CD14-positive monocyte (primary cell): ENCODE data around the gene CDH12. TPM values are rescaled to one million over a fixed set of nuclear protein-coding genes. Genes with fewer than 3 reads are reported as not detected.

Experiments used
- DNase-seq, 3 donors: peaks; one replicate each; pipeline ENCODE4 v3.0.0-alpha.2; 2011 to 2022
- H2AFZ ChIP-seq: 2 replicates; pipeline ENCODE4 v1.6.0; 2012; ENCODE audit warnings: mild to moderate bottlenecking, low read depth, low read length, inconsistent platforms; ENCODE audit not compliant: insufficient read depth, poor library complexity, severe bottlenecking
- H3K27ac ChIP-seq, 2 donors: 1 replicate in 1 of 2; 2 replicates in 1 of 2; pipeline ENCODE4 v1.5.1; 2012 to 2013; ENCODE audit warnings: low read length in 2 of 2, control low read depth in 1 of 2, inconsistent platforms in 1 of 2, low read depth in 1 of 2, mild to moderate bottlenecking in 1 of 2
- H3K27me3 ChIP-seq, 2 donors: one replicate each; pipeline versions ENCODE4 v1.6.0 to v1.6.1; 2011 to 2013; ENCODE audit warnings: low read length in 2 of 2; ENCODE audit not compliant: control insufficient read depth in 2 of 2, insufficient read depth in 2 of 2
- H3K36me3 ChIP-seq, 2 donors: replicated peaks in 1 of 2; 1 replicate in 1 of 2; 2 replicates in 1 of 2; pipeline versions ENCODE4 v1.5.1 to v1.6.1; 2012 to 2013; ENCODE audit warnings: low read length in 2 of 2, control low read depth in 1 of 2, inconsistent platforms in 1 of 2, mild to moderate bottlenecking in 1 of 2; ENCODE audit not compliant: insufficient read depth in 2 of 2, control insufficient read depth in 1 of 2
- H3K4me1 ChIP-seq, 2 donors: 1 replicate in 1 of 2; 2 replicates in 1 of 2; pipeline versions ENCODE4 v1.5.1 to v1.6.1; 2012 to 2013; ENCODE audit warnings: low read length in 2 of 2, control low read depth in 1 of 2, inconsistent platforms in 1 of 2, mild to moderate bottlenecking in 1 of 2, moderate library complexity in 1 of 2; ENCODE audit not compliant: insufficient read depth in 2 of 2, control insufficient read depth in 1 of 2
- H3K4me2 ChIP-seq: replicated peaks from 2 replicates; pipeline ENCODE3; 2012; ENCODE audit warnings: low read length, moderate library complexity, mild to moderate bottlenecking; ENCODE audit not compliant: poor library complexity, severe bottlenecking; ENCODE audit errors: extremely low read depth
- H3K4me3 ChIP-seq, 3 experiments: fragments of 200-600 bp in 1 of 3; sonication (generic) in 1 of 3; replicated peaks in 1 of 3; 1 replicate in 2 of 3; 2 replicates in 1 of 3; pipeline ENCODE4 v1.5.1; 2011 to 2013; ENCODE audit warnings: low read length in 3 of 3, mild to moderate bottlenecking in 3 of 3, control low read depth in 2 of 3, low read depth in 2 of 3, inconsistent platforms in 1 of 3, moderate library complexity in 1 of 3
- H3K79me2 ChIP-seq: 2 replicates; pipeline ENCODE4 v1.6.0; 2012; ENCODE audit warnings: mild to moderate bottlenecking, control low read depth, inconsistent platforms, low read length, moderate library complexity; ENCODE audit not compliant: insufficient read depth
- H3K9ac ChIP-seq: 2 replicates; pipeline ENCODE4 v1.6.0; 2017; ENCODE audit warnings: low read length, mild to moderate bottlenecking; ENCODE audit not compliant: insufficient read depth, poor library complexity, severe bottlenecking
- H3K9me3 ChIP-seq, 2 donors: replicated peaks in 1 of 2; 1 replicate in 1 of 2; 2 replicates in 1 of 2; pipeline versions ENCODE4 v1.5.1 to v1.6.1; 2012 to 2013; ENCODE audit warnings: low read length in 2 of 2, control low read depth in 1 of 2; ENCODE audit not compliant: control insufficient read depth in 1 of 2, insufficient read depth in 1 of 2
- H4K20me1 ChIP-seq: 2 replicates; pipeline ENCODE4 v1.6.0; 2012; ENCODE audit warnings: mild to moderate bottlenecking, low read length, control low read depth, moderate library complexity; ENCODE audit not compliant: insufficient read depth
- H3K27ac Mint-ChIP-seq, 7 donors: one replicate each; pipeline ENCODE4 v1.8.0; 2020; ENCODE audit warnings: mild to moderate bottlenecking in 7 of 7, mixed read lengths in 7 of 7, moderate library complexity in 6 of 7, inconsistent platforms in 2 of 7
- H3K27me3 Mint-ChIP-seq, 3 donors: one replicate each; pipeline ENCODE4 v1.8.0; 2021 to 2022; ENCODE audit warnings: low read depth in 3 of 3, mild to moderate bottlenecking in 3 of 3, mixed read lengths in 3 of 3, moderate library complexity in 3 of 3, inconsistent platforms in 1 of 3
- H3K36me3 Mint-ChIP-seq, 2 donors: one replicate each; pipeline ENCODE4 v1.8.0; 2020; ENCODE audit warnings: mixed read lengths in 2 of 2, inconsistent platforms in 1 of 2, mild to moderate bottlenecking in 1 of 2
- H3K4me1 Mint-ChIP-seq: one replicate; pipeline ENCODE4 v1.8.0; 2020; ENCODE audit warnings: mild to moderate bottlenecking, mixed read lengths
- H3K4me3 Mint-ChIP-seq, 2 donors: one replicate each; pipeline ENCODE4 v1.8.0; 2020; ENCODE audit warnings: mild to moderate bottlenecking in 2 of 2, mixed read lengths in 2 of 2, moderate library complexity in 1 of 2
- H3K9me3 Mint-ChIP-seq, 7 donors: one replicate each; pipeline ENCODE4 v1.8.0; 2020 to 2022; ENCODE audit warnings: mixed read lengths in 7 of 7, mild to moderate bottlenecking in 6 of 7, moderate library complexity in 6 of 7, inconsistent platforms in 2 of 7
- WGBS: methylation state at CpG from one replicate; pipeline ENCODE4 v1.1.5; 2013; ENCODE audit warnings: missing lambda C conversion rate; ENCODE audit not compliant: insufficient coverage; 5-methylcytosine and 5-hydroxymethylcytosine counted together
- intact Hi-C, 2 donors: fragments of 100-400 bp; cut with micrococcal nuclease; formaldehyde crosslinking; loops; one replicate each; pipeline versions ENCODE4 v1.15.0 to v1.15.1; 2023
- polyA plus RNA-seq, 3 donors: library from polyadenylated mRNA; depleted of rRNA in 1 of 3; unstranded in 2 of 3; stranded (reverse) in 1 of 3; fragments of 300-500 nt in 2 of 3; fragments of >200 nt in 1 of 3; fragmentation: Illumina TruSeq in 2 of 3; gene quantifications; 1 replicate in 2 of 3; 2 replicates in 1 of 3; pipeline ENCODE4 v1.2.3, GENCODE V29; 2012 to 2021
- TF ChIP-seq, protein P1 (sequence below): fragments of 200-600 bp; IDR thresholded peaks from one replicate; pipeline ENCODE4 v1.8.0; 2022; ENCODE audit warnings: antibody characterized with exemption, mild to moderate bottlenecking

Gene CDH12
- polyA plus RNA-seq, 3 donors = not detected

DNA sequence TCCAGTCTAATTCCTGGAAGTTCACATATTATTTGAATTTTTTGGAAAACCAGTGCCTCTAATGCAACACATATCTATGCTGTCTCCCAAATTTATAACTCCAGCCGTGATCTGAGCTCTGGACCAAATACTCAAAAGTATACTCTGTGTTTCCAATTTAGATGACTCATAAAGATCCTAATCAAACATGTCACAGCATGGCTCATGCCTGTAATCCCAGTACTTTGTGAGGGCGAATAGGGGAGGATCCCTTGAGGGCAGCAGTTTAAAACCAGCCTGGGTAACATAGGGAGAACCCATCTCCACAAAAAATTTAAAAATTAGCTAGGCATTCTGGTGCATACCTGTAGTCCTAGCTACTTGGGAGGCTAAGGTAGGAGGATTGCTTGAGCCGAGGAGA lies 388.0 kb downstream of the CDH12 start:
- Mint-ChIP-seq H3K4me1 (no peaks in the 10 kb centered on the region), H3K36me3 (no peaks in the 10 kb centered on the region), H3K9me3 (peaks cover 0 to 9% (median 1%) of the 10 kb centered on the region in 7 donors), H3K4me3 (no peak overlapping the region), H3K27ac (no peak overlapping the region), H3K27me3 (no peaks in the 10 kb centered on the region)
- H3K4me1 ChIP-seq = no peaks in the 10 kb centered on the region
- 89% methylated on average over 1 of the region's 3 CpGs for WGBS
- no peaks in the 10 kb centered on the region for H3K27me3 ChIP-seq
- no peaks in the 10 kb centered on the region for H4K20me1 ChIP-seq
- intact Hi-C loops = no loop called here
- no peak overlapping the region for H3K27ac ChIP-seq
- no peak overlapping the region for H3K4me2 ChIP-seq
- no peak for DNase-seq
- no peak overlapping the region for H2AFZ ChIP-seq
- TF ChIP-seq, protein P1, sequence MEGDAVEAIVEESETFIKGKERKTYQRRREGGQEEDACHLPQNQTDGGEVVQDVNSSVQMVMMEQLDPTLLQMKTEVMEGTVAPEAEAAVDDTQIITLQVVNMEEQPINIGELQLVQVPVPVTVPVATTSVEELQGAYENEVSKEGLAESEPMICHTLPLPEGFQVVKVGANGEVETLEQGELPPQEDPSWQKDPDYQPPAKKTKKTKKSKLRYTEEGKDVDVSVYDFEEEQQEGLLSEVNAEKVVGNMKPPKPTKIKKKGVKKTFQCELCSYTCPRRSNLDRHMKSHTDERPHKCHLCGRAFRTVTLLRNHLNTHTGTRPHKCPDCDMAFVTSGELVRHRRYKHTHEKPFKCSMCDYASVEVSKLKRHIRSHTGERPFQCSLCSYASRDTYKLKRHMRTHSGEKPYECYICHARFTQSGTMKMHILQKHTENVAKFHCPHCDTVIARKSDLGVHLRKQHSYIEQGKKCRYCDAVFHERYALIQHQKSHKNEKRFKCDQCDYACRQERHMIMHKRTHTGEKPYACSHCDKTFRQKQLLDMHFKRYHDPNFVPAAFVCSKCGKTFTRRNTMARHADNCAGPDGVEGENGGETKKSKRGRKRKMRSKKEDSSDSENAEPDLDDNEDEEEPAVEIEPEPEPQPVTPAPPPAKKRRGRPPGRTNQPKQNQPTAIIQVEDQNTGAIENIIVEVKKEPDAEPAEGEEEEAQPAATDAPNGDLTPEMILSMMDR = no peak
- no peak overlapping the region for H3K9ac ChIP-seq
- H3K36me3 ChIP-seq = no peaks in the 10 kb centered on the region
- H3K4me3 ChIP-seq = no peak overlapping the region
- H3K9me3 ChIP-seq = no peaks in the 10 kb centered on the region
- no peaks in the 10 kb centered on the region for H3K79me2 ChIP-seq

GRCh38 chr5:22460189-22460588 lies 393.0 kb downstream of the CDH12 start:
- H3K9me3 Mint-ChIP-seq = peaks cover 0 to 5% (median 2%) of the 10 kb centered on the region in 7 donors
- no peaks in the 10 kb centered on the region for H3K27me3 Mint-ChIP-seq
- no CpG with 5 or more reads among the region's 4 CpGs for WGBS
- Histone ChIP-seq H3K9me3 (no peaks in the 10 kb centered on the region), H3K4me1 (no peaks in the 10 kb centered on the region), H4K20me1 (no peaks in the 10 kb centered on the region), H3K9ac (no peak overlapping the region), H3K4me3 (no peak overlapping the region), H3K4me2 (no peak overlapping the region), H3K36me3 (no peaks in the 10 kb centered on the region), H2AFZ (no peak overlapping the region), H3K79me2 (no peaks in the 10 kb centered on the region), H3K27me3 (no peaks in the 10 kb centered on the region), H3K27ac (no peak overlapping the region)
- H3K27ac Mint-ChIP-seq = no peak overlapping the region
- TF ChIP-seq, protein P1 = no peak
- no peaks in the 10 kb centered on the region for H3K4me1 Mint-ChIP-seq
- intact Hi-C loops = no loop called here
- no peak for DNase-seq
- no peaks in the 10 kb centered on the region for H3K36me3 Mint-ChIP-seq
- H3K4me3 Mint-ChIP-seq = no peak overlapping the region
